SK-N-SH (cell line): ENCODE measurements around the gene PDCD1.

Source experiments
- CHD2 ChIP-seq: fragments of 150-350 bp; IDR thresholded peaks from 2 replicates; pipeline ENCODE4 v1.6.1; 2018; ENCODE audit warnings: low read length; ENCODE audit not compliant: partially characterized antibody
- CTCF ChIP-seq: fragments of 200-600 bp; sonication (generic); IDR thresholded peaks from 2 replicates; pipeline ENCODE4 v1.6.1; 2017; ENCODE audit warnings: antibody characterized with exemption, mild to moderate bottlenecking, moderate library complexity
- JUND ChIP-seq: IDR thresholded peaks from 2 replicates; pipeline ENCODE4 v1.4.0; 2012
- PBX3 ChIP-seq: IDR thresholded peaks from 2 replicates; pipeline ENCODE4; 2012
- TCF12 ChIP-seq: IDR thresholded peaks from 2 replicates; pipeline ENCODE4 v1.4.0; 2012

- TF ChIP-seq TCF12 (no peak), CTCF (no peak), CHD2 (no peak), PBX3 (no peak), JUND (no peak)
Observed at GRCh38 chr2:241866790-241867645, 8.3 kb upstream of the PDCD1 start.
